SU-DHL-6 (cell line): ENCODE data around the gene URI1.

Experiments used
- H2AFZ ChIP-seq: fragments of 200-600 bp; sonication (generic); 2 replicates; pipeline ENCODE4 v1.6.1; 2014; ENCODE audit warnings: low read depth, mild to moderate bottlenecking, moderate library complexity, mixed read lengths, antibody characterized with exemption, low read length; ENCODE audit not compliant: severe bottlenecking
- H3F3A ChIP-seq: fragments of 200-600 bp; shearing (Covaris generic); 2 replicates; pipeline ENCODE4 v1.6.0; 2016; ENCODE audit warnings: antibody characterized with exemption, mild to moderate bottlenecking; ENCODE audit not compliant: insufficient read depth
- H3K27ac ChIP-seq: fragments of 200-600 bp; sonication (generic); 2 replicates; pipeline ENCODE4 v1.5.1; 2016; ENCODE audit warnings: low read depth, mild to moderate bottlenecking, low read length, moderate library complexity, mixed read lengths
- H3K27me3 ChIP-seq: fragments of 200-600 bp; sonication (generic), shearing (Covaris generic); 2 replicates; pipeline ENCODE4 v1.6.0; 2014; ENCODE audit warnings: mild to moderate bottlenecking, low read length
- H3K36me3 ChIP-seq: fragments of 200-600 bp; sonication (generic); 2 replicates; pipeline ENCODE4 v1.6.1; 2014; ENCODE audit warnings: mild to moderate bottlenecking, low read length, mixed read lengths
- H3K4me2 ChIP-seq: fragments of 300-600, 200-600 bp; shearing (Covaris generic), sonication (generic); 2 replicates; pipeline ENCODE4 v1.6.0; 2014; ENCODE audit warnings: low read length, low read depth, mild to moderate bottlenecking; ENCODE audit not compliant: poor library complexity, severe bottlenecking
- H3K4me3 ChIP-seq: fragments of 200-600 bp; sonication (generic); 2 replicates; pipeline ENCODE4 v1.5.1; 2014; ENCODE audit warnings: antibody characterized with exemption, low read length, mild to moderate bottlenecking, mixed read lengths; ENCODE audit not compliant: insufficient read depth, poor library complexity, severe bottlenecking
- H3K79me2 ChIP-seq: fragments of 200-600 bp; sonication (generic); 2 replicates; pipeline ENCODE4 v1.6.1; 2014; ENCODE audit warnings: mild to moderate bottlenecking, low read length, moderate library complexity; ENCODE audit not compliant: insufficient read depth
- H3K9ac ChIP-seq: fragments of 200-600 bp; sonication (generic); 2 replicates; pipeline ENCODE4 v1.7.0; 2014; ENCODE audit warnings: mild to moderate bottlenecking, low read length
- H3K9me2 ChIP-seq: fragments of 200-600 bp; sonication (generic); replicated peaks from 2 replicates; pipeline ENCODE4 v1.6.1; 2014; ENCODE audit warnings: low read length; ENCODE audit not compliant: insufficient read depth
- H3K9me3 ChIP-seq: fragments of 200-600 bp; sonication (generic); 2 replicates; pipeline ENCODE4 v1.6.1; 2014; ENCODE audit warnings: low read length, mixed read lengths; ENCODE audit not compliant: insufficient read depth
- H4K20me1 ChIP-seq: fragments of 200-600 bp; sonication (generic); 2 replicates; pipeline ENCODE4 v1.6.1; 2014; ENCODE audit warnings: low read depth, mild to moderate bottlenecking, antibody characterized with exemption, low read length, moderate library complexity, mixed read lengths
- EZH2phosphoT487 ChIP-seq: fragments of 200-600 bp; sonication (generic), shearing (Covaris generic); conservative IDR thresholded peaks from 2 replicates; pipeline ENCODE4 v1.6.1; 2018; ENCODE audit warnings: mild to moderate bottlenecking, antibody characterized with exemption, low read length, moderate library complexity, mixed read lengths
- TF ChIP-seq, protein P1 (sequence below): fragments of 200-600 bp; sonication (generic); IDR thresholded peaks from one replicate; pipeline ENCODE4 v1.5.1; 2017; ENCODE audit warnings: antibody characterized with exemption, mild to moderate bottlenecking, low read length, moderate library complexity; ENCODE audit not compliant: insufficient read depth, poor library complexity, severe bottlenecking

Gene URI1

GRCh38 chr19:30054210-30054609 is 112.2 kb downstream of the URI1 start:
- H3K79me2 ChIP-seq = no peaks in the 10 kb centered on the region

DNA sequence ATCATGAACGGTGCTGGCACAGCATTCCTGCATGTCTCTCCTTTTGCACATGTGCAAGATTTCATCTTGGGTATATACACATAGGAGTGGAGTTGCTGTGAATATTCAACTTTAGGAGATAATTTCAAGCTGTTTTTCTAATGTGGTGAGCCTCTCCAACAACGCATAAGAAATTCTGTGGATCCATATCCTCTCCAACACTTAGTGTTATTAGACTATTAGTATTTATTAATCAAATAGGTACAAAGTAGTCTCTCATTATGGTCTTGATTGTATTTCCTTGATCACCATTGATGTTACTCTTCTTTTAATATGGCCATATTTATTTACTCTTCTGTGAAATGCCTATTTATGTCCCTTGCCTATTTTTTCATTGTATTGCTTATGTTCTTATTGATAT is 114.5 kb downstream of the URI1 start:
- no peak overlapping the region for H3K9ac ChIP-seq
- no peaks in the 10 kb centered on the region for H3K36me3 ChIP-seq
- H3K9me3 ChIP-seq = no peaks in the 10 kb centered on the region
- H3K79me2 ChIP-seq = no peaks in the 10 kb centered on the region
- no peak overlapping the region for H2AFZ ChIP-seq
- no peaks in the 10 kb centered on the region for H3F3A ChIP-seq
- TF ChIP-seq, protein P1, sequence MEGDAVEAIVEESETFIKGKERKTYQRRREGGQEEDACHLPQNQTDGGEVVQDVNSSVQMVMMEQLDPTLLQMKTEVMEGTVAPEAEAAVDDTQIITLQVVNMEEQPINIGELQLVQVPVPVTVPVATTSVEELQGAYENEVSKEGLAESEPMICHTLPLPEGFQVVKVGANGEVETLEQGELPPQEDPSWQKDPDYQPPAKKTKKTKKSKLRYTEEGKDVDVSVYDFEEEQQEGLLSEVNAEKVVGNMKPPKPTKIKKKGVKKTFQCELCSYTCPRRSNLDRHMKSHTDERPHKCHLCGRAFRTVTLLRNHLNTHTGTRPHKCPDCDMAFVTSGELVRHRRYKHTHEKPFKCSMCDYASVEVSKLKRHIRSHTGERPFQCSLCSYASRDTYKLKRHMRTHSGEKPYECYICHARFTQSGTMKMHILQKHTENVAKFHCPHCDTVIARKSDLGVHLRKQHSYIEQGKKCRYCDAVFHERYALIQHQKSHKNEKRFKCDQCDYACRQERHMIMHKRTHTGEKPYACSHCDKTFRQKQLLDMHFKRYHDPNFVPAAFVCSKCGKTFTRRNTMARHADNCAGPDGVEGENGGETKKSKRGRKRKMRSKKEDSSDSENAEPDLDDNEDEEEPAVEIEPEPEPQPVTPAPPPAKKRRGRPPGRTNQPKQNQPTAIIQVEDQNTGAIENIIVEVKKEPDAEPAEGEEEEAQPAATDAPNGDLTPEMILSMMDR = no peak
- TF ChIP-seq EZH2phosphoT487 = no peak
- no peaks in the 10 kb centered on the region for H3K9me2 ChIP-seq
- no peak overlapping the region for H3K4me2 ChIP-seq
- H3K4me3 ChIP-seq = no peak overlapping the region
- no peaks in the 10 kb centered on the region for H4K20me1 ChIP-seq
- H3K27me3 ChIP-seq = no peaks in the 10 kb centered on the region
- H3K27ac ChIP-seq = no peak overlapping the region

More at GRCh38 chr19:30054210-30054609, 112.2 kb downstream of the URI1 start:
- Histone ChIP-seq H3K4me3 (no peak overlapping the region), H2AFZ (no peak overlapping the region), H3F3A (no peaks in the 10 kb centered on the region), H3K27ac (no peak overlapping the region), H3K9me2 (no peaks in the 10 kb centered on the region), H3K27me3 (no peaks in the 10 kb centered on the region), H3K9me3 (no peaks in the 10 kb centered on the region), H3K4me2 (no peak overlapping the region), H3K9ac (no peak overlapping the region), H4K20me1 (no peaks in the 10 kb centered on the region), H3K36me3 (no peaks in the 10 kb centered on the region)
- TF ChIP-seq, protein P1 = no peak
- no peak for TF ChIP-seq EZH2phosphoT487

- Histone ChIP-seq H3K4me3 (no peak overlapping the region), H4K20me1 (no peaks in the 10 kb centered on the region), H3K79me2 (no peaks in the 10 kb centered on the region), H3K27me3 (no peaks in the 10 kb centered on the region), H3K9ac (no peak overlapping the region), H3K9me2 (no peaks in the 10 kb centered on the region), H3K27ac (no peak overlapping the region), H3K4me2 (no peak overlapping the region), H2AFZ (no peak overlapping the region), H3K9me3 (no peaks in the 10 kb centered on the region), H3K36me3 (no peaks in the 10 kb centered on the region), H3F3A (no peaks in the 10 kb centered on the region)
- TF ChIP-seq, protein P1 = no peak
Observed at GRCh38 chr19:30059741-30060457, 117.9 kb downstream of the URI1 start.
